D721Med (cell line): ENCODE measurements around the gene APC2.

Experiments used
- DNase-seq: peaks from one replicate; pipeline ENCODE4 v3.0.0; 2011; ENCODE audit warnings: low spot score; ENCODE audit not compliant: insufficient read length
- FAIRE-seq: peaks from 2 replicates; lab custom pipeline; 2011; peaks lifted over from hg19 to GRCh38; lab: Jason Lieb, UNC
- TF ChIP-seq, protein P1 (sequence below): IDR thresholded peaks from 2 replicates; pipeline ENCODE4 v1.5.1; 2012; ENCODE audit warnings: mild to moderate bottlenecking, control low read depth; ENCODE audit not compliant: insufficient read depth; ENCODE audit errors: missing control alignments

The APC2 gene

DNA sequence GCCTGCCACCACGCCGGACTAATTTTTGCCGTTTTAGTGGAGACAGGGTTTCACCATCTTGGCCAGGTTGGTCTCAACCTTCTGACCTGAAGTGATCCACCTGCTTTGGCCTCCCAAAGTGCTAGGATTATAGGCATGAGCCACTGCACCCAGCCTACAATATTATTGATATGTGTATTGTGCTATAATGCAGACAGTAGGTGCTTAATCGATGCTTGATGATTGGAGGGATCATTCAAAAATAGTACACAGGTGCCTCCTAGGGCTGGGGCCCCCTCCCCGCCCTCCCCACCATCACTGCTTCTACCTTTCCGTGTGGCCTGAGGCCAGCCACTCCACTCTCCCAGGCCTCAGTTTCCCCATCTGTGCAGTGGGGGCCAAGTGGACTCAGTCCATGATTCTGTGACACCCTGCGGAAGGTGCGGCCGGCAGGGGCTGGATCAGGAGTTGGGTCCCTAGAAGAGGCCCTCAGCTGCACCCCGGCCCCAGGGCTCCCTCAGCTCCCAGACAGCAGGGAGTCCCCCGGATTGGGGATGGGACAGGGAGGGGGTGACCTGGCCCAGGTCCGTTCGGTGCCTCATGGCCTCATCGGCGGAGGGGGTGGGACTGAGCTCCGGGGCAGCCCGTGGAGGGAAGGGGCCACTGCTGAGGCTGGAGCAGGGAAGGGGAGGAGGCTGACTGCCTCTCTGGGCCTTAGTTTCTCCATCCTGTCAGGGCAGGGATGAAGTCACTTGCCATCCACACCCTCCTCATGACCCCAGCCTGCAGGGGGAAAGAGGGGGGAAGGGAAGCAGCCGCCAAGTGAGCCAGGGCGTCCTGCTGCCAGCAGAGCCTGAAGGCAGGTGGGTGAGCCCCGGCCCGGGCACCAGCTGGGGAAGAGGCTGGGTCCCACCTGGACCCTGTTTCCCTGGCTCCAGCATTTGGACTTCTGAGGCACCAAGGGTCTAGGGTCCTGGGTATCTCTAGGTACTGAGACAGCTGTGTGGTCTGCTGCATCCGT lies 61.7 kb downstream of the APC2 start:
- no peak for DNase-seq
- TF ChIP-seq, protein P1, sequence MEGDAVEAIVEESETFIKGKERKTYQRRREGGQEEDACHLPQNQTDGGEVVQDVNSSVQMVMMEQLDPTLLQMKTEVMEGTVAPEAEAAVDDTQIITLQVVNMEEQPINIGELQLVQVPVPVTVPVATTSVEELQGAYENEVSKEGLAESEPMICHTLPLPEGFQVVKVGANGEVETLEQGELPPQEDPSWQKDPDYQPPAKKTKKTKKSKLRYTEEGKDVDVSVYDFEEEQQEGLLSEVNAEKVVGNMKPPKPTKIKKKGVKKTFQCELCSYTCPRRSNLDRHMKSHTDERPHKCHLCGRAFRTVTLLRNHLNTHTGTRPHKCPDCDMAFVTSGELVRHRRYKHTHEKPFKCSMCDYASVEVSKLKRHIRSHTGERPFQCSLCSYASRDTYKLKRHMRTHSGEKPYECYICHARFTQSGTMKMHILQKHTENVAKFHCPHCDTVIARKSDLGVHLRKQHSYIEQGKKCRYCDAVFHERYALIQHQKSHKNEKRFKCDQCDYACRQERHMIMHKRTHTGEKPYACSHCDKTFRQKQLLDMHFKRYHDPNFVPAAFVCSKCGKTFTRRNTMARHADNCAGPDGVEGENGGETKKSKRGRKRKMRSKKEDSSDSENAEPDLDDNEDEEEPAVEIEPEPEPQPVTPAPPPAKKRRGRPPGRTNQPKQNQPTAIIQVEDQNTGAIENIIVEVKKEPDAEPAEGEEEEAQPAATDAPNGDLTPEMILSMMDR = no peak
- FAIRE-seq = no peak

DNA sequence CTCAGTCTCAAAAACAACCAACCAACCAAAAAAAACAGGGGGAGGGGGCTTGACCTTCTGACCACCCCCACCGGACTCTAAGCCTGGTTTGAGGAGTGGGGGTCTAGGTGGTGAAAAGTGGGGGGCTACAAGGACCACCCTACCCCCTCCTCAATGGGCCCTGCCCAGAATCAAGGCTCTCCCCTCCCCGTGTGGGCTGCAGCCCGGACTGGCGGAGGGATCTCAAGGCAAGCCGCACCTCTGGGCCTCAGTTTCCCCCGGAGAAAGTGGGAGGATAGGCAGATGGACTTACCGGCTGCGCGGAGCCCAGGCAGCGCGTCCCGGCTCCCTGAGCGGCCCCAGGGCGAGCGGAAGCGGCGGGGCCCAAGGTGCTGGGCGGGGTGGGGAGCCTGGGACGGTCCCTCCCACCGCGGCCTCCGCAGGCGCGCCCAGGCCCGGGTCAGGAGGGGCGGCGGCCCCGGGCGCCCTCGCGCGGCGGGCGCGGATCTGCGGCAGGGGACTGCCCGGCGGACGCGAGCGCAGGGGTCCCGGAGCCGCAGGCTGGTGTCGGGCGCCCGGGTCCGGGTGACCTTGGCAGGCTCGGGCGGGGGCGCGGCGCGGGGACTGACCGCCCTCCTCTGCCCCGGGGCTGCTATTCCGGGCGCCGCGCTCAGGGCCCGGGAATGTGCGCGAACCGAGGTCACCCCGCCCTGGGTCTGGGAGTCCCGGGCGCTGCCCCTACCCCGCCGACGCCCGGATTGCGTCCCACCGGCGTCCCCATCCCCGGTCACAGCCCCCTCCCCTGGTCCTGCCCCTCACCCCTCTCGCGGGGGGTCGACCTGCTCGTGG lies 63.0 kb downstream of the APC2 start, which contains the start of gene ADAMTSL5:
Gene ADAMTSL5, minus strand, starts transcription at position 349 of the 828 bp plus-strand sequence. CDS start 2,076 bp downstream, outside the sequence.
- DNase-seq (no peak), FAIRE-seq (no peak)
- TF ChIP-seq, protein P1 = peak; percentile 18

DNA sequence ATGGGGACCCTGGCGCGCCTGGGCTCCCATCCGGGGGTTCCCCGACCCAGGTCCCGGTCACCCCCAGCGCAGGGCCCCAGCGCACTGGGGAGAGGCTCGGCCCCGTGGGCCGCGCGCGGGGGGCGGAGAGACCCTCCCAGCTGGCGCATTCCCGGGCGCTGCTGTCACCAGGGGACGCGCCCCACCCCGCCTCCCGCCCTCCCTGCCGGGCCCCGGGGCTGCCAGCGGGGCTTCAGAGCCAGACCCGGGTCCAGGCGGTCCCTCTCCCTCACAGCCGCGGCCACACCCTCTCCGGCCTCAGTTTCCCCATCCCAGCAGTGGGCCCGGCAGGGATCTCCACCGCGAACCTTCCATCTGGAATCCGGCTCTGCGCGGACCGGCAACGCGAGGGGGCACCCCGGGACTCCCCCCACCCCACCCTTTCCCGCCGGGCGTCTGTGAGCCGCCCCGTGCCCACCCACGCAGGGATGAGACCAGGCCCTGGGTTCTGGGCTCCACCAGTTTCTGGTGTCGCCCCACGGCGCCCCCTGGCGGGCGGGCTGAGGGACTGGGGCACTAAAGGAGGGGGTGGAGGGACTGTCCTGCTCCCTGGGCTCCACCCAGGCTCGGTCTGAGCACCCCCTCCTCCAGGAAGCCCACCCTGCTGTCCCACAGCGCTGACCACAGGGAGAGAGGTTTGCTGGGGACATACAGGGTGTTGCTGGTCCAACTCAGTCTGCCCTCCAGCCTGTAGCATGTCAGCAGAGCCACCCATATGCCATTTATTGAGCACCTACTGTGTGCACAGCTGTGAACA lies 63.8 kb downstream of the APC2 start:
- TF ChIP-seq, protein P1 = peak; percentile 33
- DNase-seq (no peak), FAIRE-seq (no peak)

DNA sequence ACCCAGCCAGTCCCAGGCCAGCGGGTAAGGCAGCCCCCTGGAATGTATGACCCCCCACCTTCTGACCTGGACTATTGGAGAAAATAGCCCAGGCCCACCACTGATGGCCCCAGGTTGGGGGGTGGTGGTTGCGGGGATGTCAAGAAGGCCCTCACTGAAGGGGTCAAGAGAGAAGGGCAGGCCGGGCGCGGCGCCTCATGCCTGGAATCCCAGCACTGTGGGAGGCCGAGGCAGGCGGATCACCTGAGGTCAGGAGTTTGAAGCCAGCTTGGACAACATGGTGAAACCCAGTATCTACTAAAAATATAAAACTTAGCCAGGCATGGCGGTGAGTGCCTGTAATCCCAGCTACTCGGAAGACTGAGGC lies 64.4 kb downstream of the APC2 start:
- FAIRE-seq = no peak
- no peak for DNase-seq
- TF ChIP-seq, protein P1 = no peak

- TF ChIP-seq, protein P1 = no peak
- FAIRE-seq (no peak), DNase-seq (no peak)
Measured at GRCh38 chr19:1514986-1515721, 65.2 kb downstream of the APC2 start.

DNA sequence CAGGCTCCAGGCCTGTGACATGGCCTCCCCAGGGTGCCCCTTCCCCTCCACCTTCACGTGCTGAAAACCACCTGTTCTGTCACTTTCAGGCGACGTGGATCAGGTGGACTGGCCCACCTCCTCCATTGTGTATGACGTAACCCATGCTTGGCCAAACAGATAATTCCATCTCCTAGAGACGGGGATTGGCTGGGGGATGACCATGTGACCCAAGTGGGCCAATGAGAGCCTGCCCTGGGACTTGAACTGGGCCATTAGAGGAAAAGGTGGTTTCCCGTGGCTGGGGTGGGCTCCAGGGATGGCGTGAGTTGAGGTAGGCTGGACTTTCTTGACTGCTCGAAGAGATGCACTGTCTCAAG lies 66.5 kb downstream of the APC2 start:
- TF ChIP-seq, protein P1 = no peak
- DNase-seq = no peak
- FAIRE-seq = no peak
